GM12874 (cell line): Measurements from ENCODE around the gene DVL2.

Experiments
- TF ChIP-seq, protein P1 (sequence below): IDR thresholded peaks from 2 replicates; pipeline ENCODE4 v1.5.1; 2011; ENCODE audit warnings: low read depth, mild to moderate bottlenecking, control low read depth, low read length, moderate library complexity; ENCODE audit not compliant: insufficient read depth

DVL2 gene

DNA sequence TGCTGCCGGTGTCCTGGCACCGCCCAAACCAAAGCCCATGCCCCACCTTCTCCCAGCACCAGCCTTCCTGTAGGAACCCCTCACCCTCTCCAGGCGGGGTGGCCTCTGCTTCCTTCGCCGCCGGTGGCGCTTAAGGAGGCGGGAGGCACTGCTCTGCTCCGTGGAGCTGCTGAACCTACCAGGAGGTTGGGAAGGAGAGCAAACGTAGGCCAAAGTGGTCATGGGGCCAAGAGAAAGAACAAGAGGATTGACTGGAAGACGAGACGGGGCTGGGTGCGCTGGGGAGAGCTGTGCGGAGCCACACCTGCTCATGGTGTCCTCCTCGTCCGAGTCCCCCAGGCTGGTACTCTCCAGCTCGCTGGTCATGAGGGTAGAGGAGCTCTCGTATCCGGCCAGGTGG, 4.8 kb downstream of the DVL2 start:
- TF ChIP-seq, protein P1, sequence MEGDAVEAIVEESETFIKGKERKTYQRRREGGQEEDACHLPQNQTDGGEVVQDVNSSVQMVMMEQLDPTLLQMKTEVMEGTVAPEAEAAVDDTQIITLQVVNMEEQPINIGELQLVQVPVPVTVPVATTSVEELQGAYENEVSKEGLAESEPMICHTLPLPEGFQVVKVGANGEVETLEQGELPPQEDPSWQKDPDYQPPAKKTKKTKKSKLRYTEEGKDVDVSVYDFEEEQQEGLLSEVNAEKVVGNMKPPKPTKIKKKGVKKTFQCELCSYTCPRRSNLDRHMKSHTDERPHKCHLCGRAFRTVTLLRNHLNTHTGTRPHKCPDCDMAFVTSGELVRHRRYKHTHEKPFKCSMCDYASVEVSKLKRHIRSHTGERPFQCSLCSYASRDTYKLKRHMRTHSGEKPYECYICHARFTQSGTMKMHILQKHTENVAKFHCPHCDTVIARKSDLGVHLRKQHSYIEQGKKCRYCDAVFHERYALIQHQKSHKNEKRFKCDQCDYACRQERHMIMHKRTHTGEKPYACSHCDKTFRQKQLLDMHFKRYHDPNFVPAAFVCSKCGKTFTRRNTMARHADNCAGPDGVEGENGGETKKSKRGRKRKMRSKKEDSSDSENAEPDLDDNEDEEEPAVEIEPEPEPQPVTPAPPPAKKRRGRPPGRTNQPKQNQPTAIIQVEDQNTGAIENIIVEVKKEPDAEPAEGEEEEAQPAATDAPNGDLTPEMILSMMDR, result no peak

DNA sequence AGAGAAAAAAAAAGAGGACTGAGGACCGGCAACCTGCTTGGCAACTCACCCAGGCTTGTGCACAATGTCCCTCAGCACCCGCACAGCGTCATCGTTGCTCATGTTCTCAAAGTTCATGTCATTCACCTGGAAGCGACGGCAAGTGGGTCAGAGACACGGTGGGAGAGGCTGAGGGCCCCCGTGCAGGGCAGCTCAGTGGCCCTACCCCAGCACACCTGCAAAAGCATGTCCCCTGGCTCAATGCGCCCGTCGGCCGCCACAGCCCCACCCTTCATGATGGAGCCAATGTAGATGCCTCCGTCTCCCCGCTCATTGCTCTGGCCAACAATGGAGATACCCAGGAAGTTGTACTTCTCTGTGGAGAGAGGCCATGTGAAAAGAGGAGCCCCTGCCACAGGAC, 5.4 kb downstream of the DVL2 start:
- TF ChIP-seq, protein P1, result no peak

DNA sequence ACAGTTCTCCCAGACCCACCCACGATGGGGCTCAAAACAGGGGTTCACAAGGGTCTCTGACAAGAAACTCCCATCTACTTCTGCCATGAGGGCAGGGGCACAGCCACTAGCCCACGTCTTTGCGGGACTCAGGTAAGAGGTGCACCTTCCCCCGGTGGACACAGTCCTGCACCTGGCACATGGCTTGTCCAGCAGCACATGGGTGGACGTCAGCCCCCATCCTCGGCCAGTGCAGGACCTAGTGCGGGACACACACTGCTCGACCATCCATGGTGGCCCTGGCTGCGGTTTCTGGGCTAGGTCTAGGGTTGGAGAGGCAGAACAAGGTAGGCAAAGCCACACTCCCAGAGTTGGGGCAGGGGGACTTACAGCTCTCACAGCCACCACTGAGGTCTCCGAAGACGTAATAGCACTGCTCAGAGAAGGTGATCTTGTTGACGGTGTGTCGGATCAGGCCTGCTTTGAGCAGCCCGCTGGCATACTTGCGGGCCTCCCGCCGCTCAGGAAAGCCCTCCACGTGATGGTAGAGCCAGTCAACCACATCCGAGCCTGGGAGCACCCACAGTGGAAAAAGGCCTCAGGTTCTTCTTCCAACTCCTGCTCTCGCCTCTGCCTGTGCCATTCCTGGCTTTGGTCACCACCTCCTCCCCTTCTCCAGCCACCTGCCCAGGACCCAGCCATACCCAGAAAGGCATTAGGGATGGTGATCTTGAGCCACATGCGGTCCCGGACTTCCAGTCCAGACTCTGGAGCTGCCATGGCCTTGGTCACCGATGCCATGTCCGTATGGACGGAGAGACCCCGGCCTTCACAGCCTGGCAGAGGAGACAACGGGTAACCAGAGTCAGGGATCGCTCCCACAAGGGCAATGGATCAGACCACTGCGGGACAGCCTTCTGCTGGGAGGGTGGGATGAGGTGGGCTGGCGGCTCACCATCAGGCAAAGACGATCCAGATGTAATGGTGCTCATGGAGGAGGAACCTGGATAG, 7.3 kb downstream of the DVL2 start:
- TF ChIP-seq, protein P1, result no peak

DNA sequence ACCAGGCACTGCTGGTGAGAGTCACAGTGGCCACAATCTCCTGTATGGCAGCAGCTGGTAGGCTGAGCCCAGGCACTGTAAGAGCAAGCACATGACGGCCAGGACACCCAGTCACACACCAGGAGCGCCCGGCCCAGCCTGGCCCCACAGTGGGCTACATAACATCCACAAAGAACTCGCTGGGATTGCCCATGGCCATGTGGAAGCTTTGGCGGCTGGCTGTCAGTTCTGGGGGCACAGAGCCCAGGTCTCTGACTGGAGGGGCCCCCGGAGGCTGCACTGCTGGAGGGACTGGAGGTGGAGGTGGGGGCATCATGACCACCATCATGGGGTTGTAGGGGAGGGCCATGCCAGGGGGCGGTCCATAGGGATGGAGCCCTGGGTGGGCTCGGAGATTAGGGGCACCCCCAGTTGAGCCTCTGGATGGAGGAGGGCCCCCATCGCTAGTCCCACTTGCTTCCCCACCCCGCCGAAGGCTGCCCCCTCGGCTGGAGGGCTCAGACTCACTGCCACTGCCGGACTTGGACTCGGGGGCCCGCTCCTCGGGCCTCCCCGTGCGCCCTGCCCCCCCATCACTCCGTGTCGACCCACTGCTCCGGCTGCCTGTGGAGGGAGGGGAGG, 8.5 kb downstream of the DVL2 start:
- TF ChIP-seq, protein P1, result no peak

DNA sequence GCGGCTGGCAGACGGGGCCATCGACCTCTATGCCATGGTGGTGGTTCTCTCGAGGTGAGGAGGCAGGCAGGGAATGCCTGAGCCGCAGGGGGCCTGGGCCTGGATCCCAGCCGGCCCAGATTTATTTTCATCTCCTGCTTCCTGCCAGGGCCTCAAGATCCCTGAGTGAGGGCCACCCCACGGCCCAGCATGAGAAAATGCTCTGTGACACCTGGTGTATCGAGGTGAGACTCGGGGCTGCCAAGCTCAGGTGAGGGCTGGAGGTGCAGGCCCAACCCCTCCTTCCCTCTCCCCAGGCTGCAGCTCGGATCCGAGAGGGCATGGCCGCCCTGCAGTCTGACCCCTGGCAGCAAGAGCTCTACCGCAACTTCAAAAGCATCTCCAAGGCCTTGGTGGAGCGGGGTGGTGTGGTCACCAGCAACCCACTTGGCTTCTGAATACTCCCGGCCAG, 9.6 kb downstream of the DVL2 start:
- TF ChIP-seq, protein P1, result no peak

DNA sequence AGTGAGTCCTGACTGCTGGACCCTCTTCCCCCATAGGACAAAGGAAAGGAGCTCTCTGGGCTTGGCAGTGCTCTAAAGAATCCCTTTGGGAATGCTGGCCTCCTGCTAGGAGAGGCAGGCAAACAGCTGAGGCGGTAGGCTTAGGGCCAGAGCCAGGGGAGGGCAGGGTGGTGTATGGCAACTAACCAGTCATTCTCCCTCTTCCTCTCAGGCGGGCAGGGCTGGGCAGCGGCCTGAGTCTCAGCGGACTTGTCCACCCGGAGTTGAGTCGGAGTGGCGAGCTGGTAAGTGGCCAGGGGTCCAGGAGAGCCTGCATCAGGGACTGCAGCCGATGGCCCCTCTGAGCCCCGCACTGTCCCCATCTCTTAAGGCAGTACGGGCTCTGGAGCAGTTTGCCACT, 10.2 kb downstream of the DVL2 start:
- TF ChIP-seq, protein P1, result no peak

DNA sequence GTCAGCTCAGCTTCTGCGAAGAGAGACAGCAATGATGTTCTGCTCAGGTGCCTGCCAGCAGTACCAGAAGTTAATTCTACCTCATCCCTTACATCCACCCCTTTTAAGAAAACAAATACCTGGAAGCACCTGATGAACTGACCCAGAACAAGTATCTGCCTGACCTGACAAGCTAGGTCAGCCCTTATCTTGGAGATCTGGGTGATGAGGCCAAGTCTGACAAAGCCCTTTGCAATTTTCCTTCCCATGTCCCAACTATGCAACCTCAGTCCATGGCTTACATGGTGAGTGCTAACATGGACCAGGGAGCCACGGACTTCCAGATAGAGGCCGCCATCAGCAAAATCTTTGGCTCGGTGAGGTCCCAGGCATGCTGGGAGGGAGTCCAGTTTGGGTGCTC, 10.9 kb downstream of the DVL2 start:
- TF ChIP-seq, protein P1, result no peak
